LNCAP (cell line): Measurements from ENCODE around the gene WDR7.

Experiments used
- CTCF ChIP-seq: fragments of 450-650 bp; IDR thresholded peaks from 2 replicates; pipeline ENCODE4 v1.5.1; 2017; ENCODE audit warnings: mild to moderate bottlenecking

WDR7 gene

GRCh38 chr18:56974141-56974540, 323.0 kb downstream of the WDR7 start:
- no peak for TF ChIP-seq CTCF

GRCh38 chr18:56975276-56975675, 324.1 kb downstream of the WDR7 start:
- no peak for TF ChIP-seq CTCF

GRCh38 chr18:56977309-56977708, 326.1 kb downstream of the WDR7 start:
- no peak for TF ChIP-seq CTCF

GRCh38 chr18:56977771-56978170, 326.6 kb downstream of the WDR7 start:
- no peak for TF ChIP-seq CTCF

- no peak for TF ChIP-seq CTCF
These were observed 329.0 kb downstream of the WDR7 start for GRCh38 chr18:56980151-56980550.

- no peak for TF ChIP-seq CTCF
These were observed 331.6 kb downstream of the WDR7 start for GRCh38 chr18:56982766-56983165.

GRCh38 chr18:56983275-56983992, 332.3 kb downstream of the WDR7 start:
- TF ChIP-seq CTCF, result no peak

- no peak for TF ChIP-seq CTCF
These were observed 333.6 kb downstream of the WDR7 start for GRCh38 chr18:56984731-56985130.
